Mucosa of descending colon (tissue), 3 donors: ENCODE results near the gene ZCCHC17. TPM values are rescaled to one million over a fixed set of nuclear protein-coding genes. Genes with fewer than 3 reads are reported as not detected.
"Not testable (repeated sequence)": the region's sequence is repeated elsewhere in the genome, so short reads cannot be mapped to it uniquely, and the experiment has no call there.

ENCODE experiments used
- ATAC-seq: fragments of 200-7000 bp; cut with Tn5 transposase; one replicate; pipeline ENCODE4 v1.9.1; 2020; ENCODE audit warnings: mild to moderate bottlenecking, moderate library complexity
- DNase-seq, 3 donors: peaks; one replicate each; pipeline ENCODE4 v3.0.0-alpha.2; 2020
- H3K36me3 ChIP-seq: fragments of 200-600 bp; one replicate; pipeline ENCODE4 v1.8.0; 2021; ENCODE audit warnings: low read depth, mild to moderate bottlenecking
- H3K4me1 ChIP-seq: fragments of 200-600 bp; one replicate; pipeline ENCODE4 v1.8.0; 2021; ENCODE audit warnings: low read depth, mild to moderate bottlenecking
- H3K4me3 ChIP-seq: fragments of 200-600 bp; one replicate; pipeline ENCODE4 v1.8.0; 2021; ENCODE audit warnings: mild to moderate bottlenecking
- H3K9me3 ChIP-seq: fragments of 200-600 bp; one replicate; pipeline ENCODE4 v1.8.0; 2021; ENCODE audit warnings: mild to moderate bottlenecking
- CTCF ChIP-seq: fragments of 200-600 bp; IDR thresholded peaks from one replicate; pipeline ENCODE4 v1.8.0; 2022; ENCODE audit warnings: antibody characterized with exemption, mild to moderate bottlenecking
- intact Hi-C, 2 donors: fragments of 100-400 bp; cut with DNase I in 1 of 2; cut with micrococcal nuclease in 1 of 2; formaldehyde crosslinking; loops; one replicate each; pipeline versions ENCODE4 v1.11.0 to v1.11.1; 2022; cut with DNase I, micrococcal nuclease
- total RNA-seq, 3 donors: library from RNA; stranded (reverse); fragmentation: NEBNext Ultra II Directional in 2 of 3; extraction: Animal tissue kit (Norgen Biotek cat#: 25700) in 2 of 3; gene quantifications; one replicate each; pipeline versions ENCODE4 v1.2.1 to v1.2.4, GENCODE V29; 2021 to 2023
- donor health status: DM: no; HTN: no; CAD: no; lungs with moderate emphysema.
- donor health status: DM: no; HTN: no; CAD: no.
- donor health status: DM: no; HTN: yes; CAD: no.

Gene ZCCHC17
- total RNA-seq, 3 donors from 2014 or later, result 16.0 to 20.5 (median 16.8) TPM

- no peak for DNase-seq
- ATAC-seq, result no peak
- Histone ChIP-seq H3K4me1 (peaks cover 3% of the 10 kb centered on the region), H3K9me3 (no peaks in the 10 kb centered on the region), H3K36me3 (no peaks in the 10 kb centered on the region), H3K4me3 (no peak overlapping the region)
- intact Hi-C loops, result no loop called here
- no peak for TF ChIP-seq CTCF
Observed at GRCh38 chr1:31259746-31260145, 37.1 kb upstream of the ZCCHC17 start.

- no peak overlapping the region for H3K4me3 ChIP-seq
- no peaks in the 10 kb centered on the region for H3K9me3 ChIP-seq
- no peak for DNase-seq
- intact Hi-C loops, result no loop called here
- no peak for ATAC-seq
- no peak for TF ChIP-seq CTCF
- H3K4me1 ChIP-seq, result peaks cover 3% of the 10 kb centered on the region
- no peaks in the 10 kb centered on the region for H3K36me3 ChIP-seq
Observed at GRCh38 chr1:31261916-31262315, 34.9 kb upstream of the ZCCHC17 start.

- H3K4me1 ChIP-seq, DNase-seq, H3K4me3 ChIP-seq, ATAC-seq, H3K36me3 ChIP-seq, H3K9me3 ChIP-seq, intact Hi-C loops: not testable (repeated sequence)
Observed at GRCh38 chr1:31262393-31262792, 34.4 kb upstream of the ZCCHC17 start.

GRCh38 chr1:31263408-31263807, 33.4 kb upstream of the ZCCHC17 start:
- Histone ChIP-seq H3K4me1 (peaks cover 3% of the 10 kb centered on the region), H3K4me3 (no peak overlapping the region), H3K9me3 (no peaks in the 10 kb centered on the region), H3K36me3 (peaks cover 3% of the 10 kb centered on the region)
- TF ChIP-seq CTCF, result no peak
- intact Hi-C loops, result no loop called here
- DNase-seq (peak in 1 of 3 donors; percentile 7), ATAC-seq (peak; percentile 73)

- no peak for ATAC-seq
- Histone ChIP-seq H3K36me3 (peaks cover 7% of the 10 kb centered on the region), H3K4me1 (peaks cover 3% of the 10 kb centered on the region), H3K9me3 (no peaks in the 10 kb centered on the region), H3K4me3 (no peak overlapping the region)
- intact Hi-C loops, result no loop called here
- DNase-seq, result no peak
- TF ChIP-seq CTCF, result no peak
Observed at GRCh38 chr1:31264790-31265386, 31.9 kb upstream of the ZCCHC17 start.

- no peak overlapping the region for H3K4me3 ChIP-seq
- no peaks in the 10 kb centered on the region for H3K9me3 ChIP-seq
- H3K36me3 ChIP-seq, result peaks cover 13% of the 10 kb centered on the region
- intact Hi-C loops, result no loop called here
- H3K4me1 ChIP-seq, result peaks cover 3% of the 10 kb centered on the region
- TF ChIP-seq CTCF, result no peak
- ATAC-seq, result no peak
- DNase-seq, result no peak
Observed at GRCh38 chr1:31266547-31266946, 30.3 kb upstream of the ZCCHC17 start.
